Liver (tissue), 9 donors: ENCODE results near the gene OBI1. TPM values are rescaled to one million over a fixed set of nuclear protein-coding genes. Genes with fewer than 3 reads are reported as not detected.

Source experiments
- DNase-seq: peaks from one replicate; pipeline ENCODE4 v3.0.0-alpha.2; 2017; ENCODE audit warnings: low spot score
- H3K27ac ChIP-seq, 2 donors: one replicate each; pipeline ENCODE4 v1.7.0; 2013; ENCODE audit warnings: inconsistent platforms in 2 of 2, low read length in 2 of 2, control low read depth in 1 of 2, low read depth in 1 of 2, mild to moderate bottlenecking in 1 of 2
- H3K27me3 ChIP-seq, 4 donors: one replicate each; pipeline versions ENCODE4 v1.6.1 to v1.7.0; 2013; ENCODE audit warnings: low read length in 3 of 4, inconsistent platforms in 1 of 4, mild to moderate bottlenecking in 1 of 4, moderate library complexity in 1 of 4; ENCODE audit not compliant: control insufficient read depth in 4 of 4, insufficient read depth in 4 of 4
- H3K36me3 ChIP-seq, 4 donors: one replicate each; pipeline versions ENCODE4 v1.6.1 to v1.7.0; 2013; ENCODE audit warnings: low read length in 3 of 4, mild to moderate bottlenecking in 3 of 4, low read depth in 1 of 4, moderate library complexity in 1 of 4; ENCODE audit not compliant: control insufficient read depth in 4 of 4, insufficient read depth in 3 of 4
- H3K4me1 ChIP-seq, 4 donors: one replicate each; pipeline versions ENCODE4 v1.6.1 to v1.7.0; 2013; ENCODE audit warnings: low read length in 3 of 4, mild to moderate bottlenecking in 3 of 4, moderate library complexity in 1 of 4; ENCODE audit not compliant: control insufficient read depth in 4 of 4, insufficient read depth in 4 of 4
- H3K4me3 ChIP-seq, 3 donors: one replicate each; pipeline versions ENCODE4 v1.6.1 to v1.7.0; 2013; ENCODE audit warnings: low read length in 3 of 3, control low read depth in 1 of 3, low read depth in 1 of 3, mild to moderate bottlenecking in 1 of 3
- H3K9ac ChIP-seq, 2 donors: one replicate each; pipeline ENCODE4 v1.7.0; 2013; ENCODE audit warnings: low read length in 2 of 2, mild to moderate bottlenecking in 2 of 2, moderate library complexity in 2 of 2, control low read depth in 1 of 2, low read depth in 1 of 2
- H3K9me3 ChIP-seq, 4 donors: one replicate each; pipeline versions ENCODE4 v1.6.1 to v1.7.0; 2013; ENCODE audit warnings: low read length in 3 of 4; ENCODE audit not compliant: control insufficient read depth in 4 of 4
- EGR1 ChIP-seq, 2 donors: IDR thresholded peaks; 2 replicates each; pipeline ENCODE4 v1.6.1; 2016 to 2018; ENCODE audit warnings: antibody characterized with exemption in 2 of 2, low read depth in 2 of 2
- FOXA1 ChIP-seq: IDR thresholded peaks from 2 replicates; pipeline ENCODE4 v1.6.1; 2016; ENCODE audit warnings: antibody characterized with exemption
- FOXA2 ChIP-seq: IDR thresholded peaks from 2 replicates; pipeline ENCODE4 v1.6.1; 2016; ENCODE audit warnings: antibody characterized with exemption
- HNF4A ChIP-seq, 2 donors: conservative IDR thresholded peaks; 2 replicates each; pipeline ENCODE4 v1.6.1; 2016; ENCODE audit warnings: antibody characterized with exemption in 2 of 2, mild to moderate bottlenecking in 2 of 2
- NR2F2 ChIP-seq: IDR thresholded peaks from 2 replicates; pipeline ENCODE4 v1.6.1; 2016; ENCODE audit warnings: antibody characterized with exemption
- RAD21 ChIP-seq, 2 donors: IDR thresholded peaks; 2 replicates each; pipeline ENCODE4 v1.6.1; 2016; ENCODE audit warnings: antibody characterized with exemption in 2 of 2, mild to moderate bottlenecking in 2 of 2
- RXRA ChIP-seq, 2 donors: IDR thresholded peaks; 2 replicates each; pipeline ENCODE4 v1.6.1; 2017 to 2018; ENCODE audit warnings: antibody characterized with exemption in 2 of 2, mild to moderate bottlenecking in 1 of 2
- TAF1 ChIP-seq: conservative IDR thresholded peaks from 2 replicates; pipeline ENCODE4 v1.6.1; 2016; ENCODE audit warnings: antibody characterized with exemption, mild to moderate bottlenecking
- WGBS: extraction: QIAGEN DNeasy Blood & Tissue Kit; methylation state at CpG from one replicate; pipeline ENCODE4 v1.1.7; 2013; 5-methylcytosine and 5-hydroxymethylcytosine counted together
- polyA plus RNA-seq, 2 donors: library from polyadenylated mRNA; stranded (reverse) in 1 of 2; unstranded in 1 of 2; fragments of 200-250 nt in 1 of 2; fragments of >200 nt in 1 of 2; fragmentation: Nextera tagmentation in 1 of 2; extraction: Ambion mirVana in 1 of 2; gene quantifications; one replicate each; pipeline versions ENCODE4 v1.2.1 to v1.2.3, GENCODE V29; 2013 to 2015
- total RNA-seq, 2 donors: library from RNA; depleted of rRNA; stranded (reverse); fragments of >200 nt; gene quantifications; one replicate each; pipeline ENCODE4 v1.2.3, GENCODE V29; 2014
- TF ChIP-seq, protein P1 (sequence below): IDR thresholded peaks from 2 replicates; pipeline ENCODE4 v1.6.1; 2016; ENCODE audit warnings: antibody characterized with exemption, mild to moderate bottlenecking
- TF ChIP-seq, protein P2 (sequence below): fragments of 150-350 bp; IDR thresholded peaks from 2 replicates; pipeline ENCODE4 v1.5.1; 2017; ENCODE audit warnings: improper control_type of control experiment, low read depth, low read length; ENCODE audit not compliant: missing input control
- TF ChIP-seq, protein P3 (sequence below): IDR thresholded peaks from 2 replicates; pipeline ENCODE4 v1.6.1; 2016; ENCODE audit warnings: antibody characterized with exemption
- TF ChIP-seq, protein P4 (sequence below): IDR thresholded peaks from 2 replicates; pipeline ENCODE4 v1.6.1; 2016; ENCODE audit warnings: antibody characterized with exemption
- TF ChIP-seq, protein P5 (sequence below): IDR thresholded peaks from 2 replicates; pipeline ENCODE4 v1.6.1; 2016; ENCODE audit warnings: antibody characterized with exemption
- donor health status: healthy.
- donor health status: healthy.
- donor health status: healthy.
- donor health status: healthy.
- donor health status: healthy.

Gene OBI1
- total and polyA plus RNA-seq, 4 donors, result 1.7 to 8.9 (median 3.0) TPM

DNA sequence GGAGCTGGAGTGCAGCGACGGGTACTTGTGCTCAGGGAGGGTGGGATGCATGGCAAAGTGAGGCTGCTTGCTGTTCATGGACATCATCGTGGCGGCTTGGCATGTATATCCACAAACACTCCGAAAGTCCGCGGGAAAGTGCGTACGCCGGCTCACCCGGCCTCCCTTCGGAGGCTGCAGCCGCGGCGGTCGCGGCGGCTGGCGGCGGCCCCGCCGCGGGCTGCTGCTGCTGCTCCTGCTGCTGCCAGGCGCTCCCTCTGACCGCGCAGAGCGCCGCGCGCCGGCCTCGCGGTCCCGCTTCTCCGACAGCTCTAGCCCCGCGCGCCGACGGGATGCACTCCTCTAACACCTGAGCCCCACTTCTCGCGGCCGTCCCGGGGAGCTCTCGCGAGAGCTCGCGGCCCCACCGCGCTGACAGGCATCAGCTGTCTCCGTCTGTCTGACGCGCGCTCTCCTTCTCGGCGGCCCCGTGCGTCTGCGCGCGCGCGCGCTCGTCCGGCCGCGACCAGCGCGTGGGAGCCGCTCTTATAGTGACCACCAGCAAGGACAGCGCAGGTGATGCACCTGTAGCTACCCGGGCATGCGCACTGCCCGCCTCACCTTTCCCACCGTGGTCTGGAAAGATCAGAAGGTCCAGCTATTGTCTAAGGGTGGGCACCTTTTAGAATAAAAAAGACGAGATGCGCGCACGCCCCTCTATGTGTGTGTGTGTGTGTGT, 55.6 kb downstream of the OBI1 start, which contains the start of gene POU4F1:
TSS of gene POU4F1 (minus strand) at position 313 of the 718 bp plus-strand sequence. CDS start at position 87, 226 bp downstream.
- TF ChIP-seq, protein P1, sequence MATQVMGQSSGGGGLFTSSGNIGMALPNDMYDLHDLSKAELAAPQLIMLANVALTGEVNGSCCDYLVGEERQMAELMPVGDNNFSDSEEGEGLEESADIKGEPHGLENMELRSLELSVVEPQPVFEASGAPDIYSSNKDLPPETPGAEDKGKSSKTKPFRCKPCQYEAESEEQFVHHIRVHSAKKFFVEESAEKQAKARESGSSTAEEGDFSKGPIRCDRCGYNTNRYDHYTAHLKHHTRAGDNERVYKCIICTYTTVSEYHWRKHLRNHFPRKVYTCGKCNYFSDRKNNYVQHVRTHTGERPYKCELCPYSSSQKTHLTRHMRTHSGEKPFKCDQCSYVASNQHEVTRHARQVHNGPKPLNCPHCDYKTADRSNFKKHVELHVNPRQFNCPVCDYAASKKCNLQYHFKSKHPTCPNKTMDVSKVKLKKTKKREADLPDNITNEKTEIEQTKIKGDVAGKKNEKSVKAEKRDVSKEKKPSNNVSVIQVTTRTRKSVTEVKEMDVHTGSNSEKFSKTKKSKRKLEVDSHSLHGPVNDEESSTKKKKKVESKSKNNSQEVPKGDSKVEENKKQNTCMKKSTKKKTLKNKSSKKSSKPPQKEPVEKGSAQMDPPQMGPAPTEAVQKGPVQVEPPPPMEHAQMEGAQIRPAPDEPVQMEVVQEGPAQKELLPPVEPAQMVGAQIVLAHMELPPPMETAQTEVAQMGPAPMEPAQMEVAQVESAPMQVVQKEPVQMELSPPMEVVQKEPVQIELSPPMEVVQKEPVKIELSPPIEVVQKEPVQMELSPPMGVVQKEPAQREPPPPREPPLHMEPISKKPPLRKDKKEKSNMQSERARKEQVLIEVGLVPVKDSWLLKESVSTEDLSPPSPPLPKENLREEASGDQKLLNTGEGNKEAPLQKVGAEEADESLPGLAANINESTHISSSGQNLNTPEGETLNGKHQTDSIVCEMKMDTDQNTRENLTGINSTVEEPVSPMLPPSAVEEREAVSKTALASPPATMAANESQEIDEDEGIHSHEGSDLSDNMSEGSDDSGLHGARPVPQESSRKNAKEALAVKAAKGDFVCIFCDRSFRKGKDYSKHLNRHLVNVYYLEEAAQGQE, result no peak
- TF ChIP-seq, protein P2, sequence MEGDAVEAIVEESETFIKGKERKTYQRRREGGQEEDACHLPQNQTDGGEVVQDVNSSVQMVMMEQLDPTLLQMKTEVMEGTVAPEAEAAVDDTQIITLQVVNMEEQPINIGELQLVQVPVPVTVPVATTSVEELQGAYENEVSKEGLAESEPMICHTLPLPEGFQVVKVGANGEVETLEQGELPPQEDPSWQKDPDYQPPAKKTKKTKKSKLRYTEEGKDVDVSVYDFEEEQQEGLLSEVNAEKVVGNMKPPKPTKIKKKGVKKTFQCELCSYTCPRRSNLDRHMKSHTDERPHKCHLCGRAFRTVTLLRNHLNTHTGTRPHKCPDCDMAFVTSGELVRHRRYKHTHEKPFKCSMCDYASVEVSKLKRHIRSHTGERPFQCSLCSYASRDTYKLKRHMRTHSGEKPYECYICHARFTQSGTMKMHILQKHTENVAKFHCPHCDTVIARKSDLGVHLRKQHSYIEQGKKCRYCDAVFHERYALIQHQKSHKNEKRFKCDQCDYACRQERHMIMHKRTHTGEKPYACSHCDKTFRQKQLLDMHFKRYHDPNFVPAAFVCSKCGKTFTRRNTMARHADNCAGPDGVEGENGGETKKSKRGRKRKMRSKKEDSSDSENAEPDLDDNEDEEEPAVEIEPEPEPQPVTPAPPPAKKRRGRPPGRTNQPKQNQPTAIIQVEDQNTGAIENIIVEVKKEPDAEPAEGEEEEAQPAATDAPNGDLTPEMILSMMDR, result no peak
- TF ChIP-seq HNF4A (conservative IDR thresholded peaks at IDR 0.05), result no peak
- TF ChIP-seq FOXA1, result no peak
- no peak for TF ChIP-seq EGR1 (IDR thresholded peaks at IDR 0.05; ENCODE audit: low read depth in 2 of 2)
- TF ChIP-seq RXRA (IDR thresholded peaks at IDR 0.05), result no peak
- no peak for TF ChIP-seq RAD21 (IDR thresholded peaks at IDR 0.05)
- TF ChIP-seq, protein P3, sequence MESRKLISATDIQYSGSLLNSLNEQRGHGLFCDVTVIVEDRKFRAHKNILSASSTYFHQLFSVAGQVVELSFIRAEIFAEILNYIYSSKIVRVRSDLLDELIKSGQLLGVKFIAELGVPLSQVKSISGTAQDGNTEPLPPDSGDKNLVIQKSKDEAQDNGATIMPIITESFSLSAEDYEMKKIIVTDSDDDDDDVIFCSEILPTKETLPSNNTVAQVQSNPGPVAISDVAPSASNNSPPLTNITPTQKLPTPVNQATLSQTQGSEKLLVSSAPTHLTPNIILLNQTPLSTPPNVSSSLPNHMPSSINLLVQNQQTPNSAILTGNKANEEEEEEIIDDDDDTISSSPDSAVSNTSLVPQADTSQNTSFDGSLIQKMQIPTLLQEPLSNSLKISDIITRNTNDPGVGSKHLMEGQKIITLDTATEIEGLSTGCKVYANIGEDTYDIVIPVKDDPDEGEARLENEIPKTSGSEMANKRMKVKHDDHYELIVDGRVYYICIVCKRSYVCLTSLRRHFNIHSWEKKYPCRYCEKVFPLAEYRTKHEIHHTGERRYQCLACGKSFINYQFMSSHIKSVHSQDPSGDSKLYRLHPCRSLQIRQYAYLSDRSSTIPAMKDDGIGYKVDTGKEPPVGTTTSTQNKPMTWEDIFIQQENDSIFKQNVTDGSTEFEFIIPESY, result no peak
- no peak for TF ChIP-seq NR2F2
- no peak for DNase-seq
- Histone ChIP-seq H3K9me3 (peaks cover 0 to 5% (median 0%) of the 10 kb centered on the region in 4 donors), H3K27ac (no peak within 1 kb of the TSS), H3K4me3 (peak within 1 kb of the TSS in 1 of 3 donors; percentile 38), H3K27me3 (peaks cover 6 to 26% (median 18%) of the 10 kb centered on the region in 4 donors), H3K4me1 (peaks cover 11 to 38% (median 24%) of the 10 kb centered on the region in 4 donors), H3K36me3 (no peaks in the 10 kb centered on the region), H3K9ac (no peak within 1 kb of the TSS)
- 3% methylated on average over 80 of the region's 80 CpGs for WGBS

DNA sequence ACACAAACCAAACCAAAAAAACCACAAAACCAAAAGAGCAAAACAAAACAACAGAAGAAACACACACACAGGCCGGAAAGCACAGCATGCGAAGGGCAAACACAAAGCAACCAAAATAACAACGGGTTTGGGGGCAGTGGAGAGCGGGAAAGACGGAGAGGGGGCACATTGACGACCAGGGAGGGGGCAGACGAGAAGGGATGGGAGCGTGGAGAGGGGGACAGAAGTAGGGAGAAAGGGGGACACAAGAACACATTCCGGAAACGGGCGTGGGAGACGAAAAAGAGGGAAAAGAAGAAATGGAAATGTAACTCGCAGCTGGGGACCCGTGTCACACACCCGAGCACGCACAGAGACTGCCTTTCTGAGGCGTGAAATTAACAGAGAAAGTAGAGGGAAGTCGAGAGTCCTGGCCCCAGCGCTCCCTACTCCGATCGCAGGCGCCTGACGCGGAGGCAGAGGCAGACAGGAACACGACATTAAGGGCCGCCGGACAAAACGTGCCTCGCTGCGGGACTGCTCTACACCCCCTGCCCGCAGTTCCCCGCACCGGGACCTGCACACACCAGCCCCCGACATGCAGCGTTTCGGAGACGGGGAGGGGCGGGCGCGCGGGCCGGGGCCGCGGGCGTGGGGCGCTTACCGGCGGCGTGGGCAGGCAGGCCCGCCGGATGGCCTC, 56.3 kb downstream of the OBI1 start:
- DNase-seq, result no peak
- Histone ChIP-seq H3K4me1 (peaks cover 6 to 32% (median 21%) of the 10 kb centered on the region in 4 donors), H3K9me3 (peaks cover 0 to 7% (median 0%) of the 10 kb centered on the region in 4 donors), H3K9ac (no peak overlapping the region), H3K27ac (no peak overlapping the region), H3K4me3 (peak overlapping the region in 1 of 3 donors; percentile 38), H3K36me3 (no peaks in the 10 kb centered on the region), H3K27me3 (peaks cover 6 to 23% (median 19%) of the 10 kb centered on the region in 4 donors)
- 5% methylated on average over 51 of the region's 51 CpGs for WGBS
- TF ChIP-seq NR2F2 (no peak), FOXA2 (no peak), TAF1 (no peak), RXRA (IDR thresholded peaks at IDR 0.05) (no peak), FOXA1 (no peak), RAD21 (IDR thresholded peaks at IDR 0.05) (no peak)
- TF ChIP-seq, protein P3, result no peak
- TF ChIP-seq, protein P4, sequence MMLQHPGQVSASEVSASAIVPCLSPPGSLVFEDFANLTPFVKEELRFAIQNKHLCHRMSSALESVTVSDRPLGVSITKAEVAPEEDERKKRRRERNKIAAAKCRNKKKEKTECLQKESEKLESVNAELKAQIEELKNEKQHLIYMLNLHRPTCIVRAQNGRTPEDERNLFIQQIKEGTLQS, result no peak
- TF ChIP-seq, protein P5, sequence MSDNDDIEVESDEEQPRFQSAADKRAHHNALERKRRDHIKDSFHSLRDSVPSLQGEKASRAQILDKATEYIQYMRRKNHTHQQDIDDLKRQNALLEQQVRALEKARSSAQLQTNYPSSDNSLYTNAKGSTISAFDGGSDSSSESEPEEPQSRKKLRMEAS, result no peak
